ENCODE results near the gene PARP8. TPM values are rescaled to one million over a fixed set of nuclear protein-coding genes. Genes with fewer than 3 reads are reported as not detected.
A peak's percentile ranks its signal among the peaks of the same experiment; 100 is the strongest.

PARP8 gene
- total and polyA plus RNA-seq, 9 of the 15 experiments (the other 6 are each of a cell fraction or from before 2014, with no cell fraction given), result 0.03 to 0.31 TPM; not detected in 7

DNA sequence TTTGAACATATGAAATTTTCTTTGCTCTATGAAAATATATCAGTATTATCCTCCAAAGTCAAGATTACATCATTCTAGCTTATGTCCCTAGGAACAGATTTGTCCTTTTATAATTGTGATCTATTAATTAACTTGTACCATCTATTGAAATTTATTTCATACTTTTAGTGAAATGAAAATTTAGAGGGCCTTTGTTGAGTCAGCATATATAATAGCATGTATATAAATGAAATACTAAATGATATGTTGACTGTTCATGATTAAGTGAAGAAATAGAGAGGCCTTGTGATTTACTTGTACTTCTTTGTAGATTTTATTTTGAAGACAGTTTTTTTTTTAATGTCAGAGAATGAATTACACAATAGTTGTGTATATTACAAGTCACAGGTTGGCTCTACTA is 86.4 kb downstream of the PARP8 start:
- no peak overlapping the region for H3K4me3 ChIP-seq
- H3K79me2 ChIP-seq (ENCODE audit: control insufficient read depth, insufficient read depth, low read length), result no peaks in the 10 kb centered on the region
- in situ Hi-C loops (cut with MboI) (no loop called here), intact Hi-C loops (cut with micrococcal nuclease) (no loop called here)
- no peak for FAIRE-seq
- H3K36me3 ChIP-seq (ENCODE audit: control insufficient read depth, insufficient read depth, low read length), result no peaks in the 10 kb centered on the region
- H3K9ac ChIP-seq (ENCODE audit: insufficient read depth in 1 of 2, low read depth in 2 of 2, low read length in 2 of 2), result no peak overlapping the region
- H3K27ac ChIP-seq (ENCODE audit: extremely low read depth, low read depth, low read length), result no peak overlapping the region
- H3K4me2 ChIP-seq (ENCODE audit: insufficient read depth, low read length), result no peak overlapping the region
- POLR2A ChIA-PET, result no interaction called here
- no peaks in the 10 kb centered on the region for H3K4me1 ChIP-seq (replicated peaks in 1 of 2; ENCODE audit: control insufficient read depth in 2 of 2, insufficient read depth in 2 of 2, low read length in 2 of 2)
- no peak overlapping the region for H2AFZ ChIP-seq (ENCODE audit: low read depth, low read length)
- H3K9me3 ChIP-seq (replicated peaks; ENCODE audit: control insufficient read depth, insufficient read depth, low read depth, low read length), result no peaks in the 10 kb centered on the region
- DNase-seq (ENCODE audit: extremely low read depth in 1 of 4, low spot score in 3 of 4), result no peak
- no peak for ATAC-seq
- CTCF ChIA-PET (ENCODE audit: low intra/inter-chr PET ratio), result no interaction called here
- H4K20me1 ChIP-seq (replicated peaks; ENCODE audit: control insufficient read depth, insufficient read depth, low read length), result no peaks in the 10 kb centered on the region
- H3K27me3 ChIP-seq (ENCODE audit: control insufficient read depth in 2 of 2, insufficient read depth in 2 of 2, low read length in 2 of 2), result no peaks in the 10 kb centered on the region
- H3K9me1 ChIP-seq (ENCODE audit: control insufficient read depth, insufficient read depth, low read length), result no peaks in the 10 kb centered on the region
- BruUV-seq (replicated peaks), result no TSS peak
- no peak for TF ChIP-seq DLX4 (CRISPR knock-in tag; IDR thresholded peaks at IDR 0.05)
- TF ChIP-seq, protein P1, sequence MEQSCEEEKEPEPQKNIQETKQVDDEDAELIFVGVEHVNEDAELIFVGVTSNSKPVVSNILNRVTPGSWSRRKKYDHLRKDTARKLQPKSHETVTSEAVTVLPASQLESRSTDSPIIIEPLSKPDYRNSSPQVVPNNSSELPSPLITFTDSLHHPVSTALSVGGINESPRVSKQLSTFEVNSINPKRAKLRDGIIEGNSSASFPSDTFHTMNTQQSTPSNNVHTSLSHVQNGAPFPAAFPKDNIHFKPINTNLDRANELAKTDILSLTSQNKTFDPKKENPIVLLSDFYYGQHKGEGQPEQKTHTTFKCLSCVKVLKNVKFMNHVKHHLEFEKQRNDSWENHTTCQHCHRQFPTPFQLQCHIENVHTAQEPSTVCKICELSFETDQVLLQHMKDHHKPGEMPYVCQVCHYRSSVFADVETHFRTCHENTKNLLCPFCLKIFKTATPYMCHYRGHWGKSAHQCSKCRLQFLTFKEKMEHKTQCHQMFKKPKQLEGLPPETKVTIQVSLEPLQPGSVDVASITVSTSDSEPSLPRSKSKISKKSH (CRISPR knock-in tag; IDR thresholded peaks at IDR 0.05), result no peak
- TF ChIP-seq ARID1B (IDR thresholded peaks at IDR 0.05), result no peak
- no peak for TF ChIP-seq DDX20 (tag; IDR thresholded peaks at IDR 0.05; ENCODE audit: low read depth)
- no peak for TF ChIP-seq CEBPG (CRISPR knock-in tag; IDR thresholded peaks at IDR 0.05)
- TF ChIP-seq CEBPG (tag; conservative IDR thresholded peaks at IDR 0.05 in 1 of 2, IDR thresholded peaks at IDR 0.05 in 1 of 2), result 0 out of 4 replicates have a peak, but pooled peaks of 1 of the 2 experiments have one; percentile 16
- TF ChIP-seq NFXL1 (CRISPR knock-in tag; IDR thresholded peaks at IDR 0.05), result no peak
- TF ChIP-seq FOXP1 (CRISPR knock-in tag; IDR thresholded peaks at IDR 0.05), result no peak
- no peak for TF ChIP-seq PATZ1 (CRISPR knock-in tag; IDR thresholded peaks at IDR 0.05; ENCODE audit: borderline replicate concordance)
- no peak for TF ChIP-seq CHCHD3 (CRISPR knock-in tag; IDR thresholded peaks at IDR 0.05)
- no peak for TF ChIP-seq ZBTB8A (IDR thresholded peaks at IDR 0.05; ENCODE audit: partially characterized antibody)
- TF ChIP-seq, protein P2, sequence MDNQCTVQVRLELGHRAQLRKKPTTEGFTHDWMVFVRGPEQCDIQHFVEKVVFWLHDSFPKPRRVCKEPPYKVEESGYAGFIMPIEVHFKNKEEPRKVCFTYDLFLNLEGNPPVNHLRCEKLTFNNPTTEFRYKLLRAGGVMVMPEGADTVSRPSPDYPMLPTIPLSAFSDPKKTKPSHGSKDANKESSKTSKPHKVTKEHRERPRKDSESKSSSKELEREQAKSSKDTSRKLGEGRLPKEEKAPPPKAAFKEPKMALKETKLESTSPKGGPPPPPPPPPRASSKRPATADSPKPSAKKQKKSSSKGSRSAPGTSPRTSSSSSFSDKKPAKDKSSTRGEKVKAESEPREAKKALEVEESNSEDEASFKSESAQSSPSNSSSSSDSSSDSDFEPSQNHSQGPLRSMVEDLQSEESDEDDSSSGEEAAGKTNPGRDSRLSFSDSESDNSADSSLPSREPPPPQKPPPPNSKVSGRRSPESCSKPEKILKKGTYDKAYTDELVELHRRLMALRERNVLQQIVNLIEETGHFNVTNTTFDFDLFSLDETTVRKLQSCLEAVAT (IDR thresholded peaks at IDR 0.05), result no peak
- TF ChIP-seq MAFG (tag; conservative IDR thresholded peaks at IDR 0.05), result peak; percentile 32
- TF ChIP-seq, protein P3, sequence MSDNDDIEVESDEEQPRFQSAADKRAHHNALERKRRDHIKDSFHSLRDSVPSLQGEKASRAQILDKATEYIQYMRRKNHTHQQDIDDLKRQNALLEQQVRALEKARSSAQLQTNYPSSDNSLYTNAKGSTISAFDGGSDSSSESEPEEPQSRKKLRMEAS (CRISPR knock-in tag; IDR thresholded peaks at IDR 0.05), result no peak
- no peak for TF ChIP-seq CTBP1 (IDR thresholded peaks at IDR 0.05; ENCODE audit: borderline replicate concordance)
- TF ChIP-seq PML (IDR thresholded peaks at IDR 0.05; ENCODE audit: low read length), result no peak
- no peak for TF ChIP-seq GTF2E2 (tag; IDR thresholded peaks at IDR 0.05)
